ENCODE results near the gene STARD13.

STARD13 gene

GRCh38 chr13:33219926-33220325, 65.6 kb downstream of the STARD13 start:
- DNase-seq: no peak

GRCh38 chr13:33218426-33218825, 67.1 kb downstream of the STARD13 start:
- no peak for DNase-seq

DNA sequence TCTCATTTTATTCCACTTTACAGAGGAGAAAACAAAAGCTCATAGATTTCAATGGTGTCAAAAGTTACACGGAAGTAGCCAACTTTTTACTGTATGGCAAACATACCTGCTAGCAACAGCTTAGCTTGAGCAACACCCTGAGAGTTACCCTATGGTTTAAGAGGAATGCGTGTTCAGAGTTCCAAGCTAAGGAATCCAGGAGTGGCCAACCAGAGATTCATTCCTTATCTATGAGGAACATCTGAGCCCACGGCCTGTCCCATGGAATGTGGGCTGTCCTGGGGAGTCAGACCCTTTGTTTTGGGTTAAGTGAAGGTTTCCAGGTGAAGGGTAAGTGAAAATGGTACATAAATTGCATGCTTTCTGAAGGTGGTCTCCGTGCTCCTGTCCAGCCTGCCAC, 67.5 kb downstream of the STARD13 start:
- no peak for DNase-seq

DNA sequence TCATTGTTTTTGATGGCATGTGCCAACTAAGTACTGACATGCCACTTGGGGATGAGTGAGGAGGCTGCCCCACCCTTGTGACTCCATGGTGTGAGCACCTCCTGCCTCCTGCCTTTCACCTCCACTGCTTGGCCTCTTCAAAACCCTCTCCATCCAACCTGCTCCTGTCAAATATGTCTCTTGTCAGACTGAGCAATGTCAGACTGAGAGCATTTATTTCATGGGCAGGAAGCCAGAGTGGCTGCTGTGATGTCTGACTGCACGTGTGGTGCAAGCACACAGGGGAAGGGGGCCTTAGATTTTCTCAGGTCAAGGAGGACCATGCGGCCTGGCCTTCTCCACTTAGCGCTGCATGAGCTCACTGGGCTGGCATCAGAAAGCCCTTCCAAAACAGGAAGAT, 68.3 kb downstream of the STARD13 start:
- no peak for DNase-seq

GRCh38 chr13:33213797-33214196, 71.8 kb downstream of the STARD13 start:
- DNase-seq: no peak

GRCh38 chr13:33213024-33213768, 72.4 kb downstream of the STARD13 start:
- no peak for DNase-seq

DNA sequence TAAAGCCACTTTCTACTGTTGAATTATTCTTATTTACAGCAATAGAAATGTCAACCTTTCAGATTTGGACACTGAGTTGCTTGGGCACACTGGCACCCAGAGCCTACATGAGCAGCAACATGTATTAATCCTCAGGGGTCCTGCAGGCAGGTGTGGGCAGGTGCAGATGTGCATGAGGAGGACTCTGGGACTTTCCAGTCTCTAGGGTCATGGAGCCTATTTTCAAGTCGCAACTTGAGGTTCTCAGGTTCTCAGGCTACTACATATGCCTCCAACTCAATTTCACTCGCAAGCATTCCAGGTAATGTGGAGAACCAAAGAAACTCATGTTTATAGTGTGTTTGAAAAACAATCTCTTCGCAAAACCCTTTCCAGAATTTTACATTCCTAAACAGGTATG, 73.2 kb downstream of the STARD13 start:
- no peak for DNase-seq

DNA sequence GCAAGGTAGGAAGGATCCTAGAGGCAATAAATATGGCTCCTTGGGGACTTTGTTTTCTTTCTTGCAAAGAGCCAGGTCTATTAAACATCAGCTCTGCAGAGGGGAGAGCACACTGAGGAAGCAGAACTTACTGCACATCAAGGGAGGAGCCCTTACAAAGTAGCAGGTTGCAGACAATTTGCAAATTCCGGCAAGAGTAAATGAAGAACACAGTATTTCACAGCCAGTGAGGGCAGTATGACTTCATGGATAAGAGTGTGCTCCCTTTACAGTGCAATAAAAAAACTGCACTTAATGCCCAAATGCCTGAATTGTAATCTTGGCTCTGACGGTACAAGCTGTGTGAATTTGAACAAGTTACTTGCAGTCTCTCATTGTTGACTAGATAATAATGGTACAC, 75.5 kb downstream of the STARD13 start:
- DNase-seq: no peak

- DNase-seq: no peak
Measured at GRCh38 chr13:33208290-33209220, 77.0 kb downstream of the STARD13 start.

DNA sequence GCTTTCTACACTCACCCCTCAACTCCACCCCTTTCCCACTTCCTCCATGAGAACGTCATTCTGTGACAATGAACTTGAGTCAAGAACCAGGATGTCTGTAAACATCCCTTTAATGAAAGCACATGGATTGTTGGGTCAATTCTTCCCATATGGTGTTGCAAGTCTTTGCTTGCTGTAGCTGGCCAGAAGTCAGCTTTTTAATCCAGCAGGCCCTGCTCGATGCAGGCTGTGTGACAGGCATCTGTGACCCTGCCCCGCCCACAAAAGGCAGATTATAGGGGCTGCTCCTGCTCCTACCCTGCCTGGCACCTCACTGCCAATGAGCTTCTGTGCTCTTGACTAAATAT, 78.0 kb downstream of the STARD13 start:
- no peak for DNase-seq

DNA sequence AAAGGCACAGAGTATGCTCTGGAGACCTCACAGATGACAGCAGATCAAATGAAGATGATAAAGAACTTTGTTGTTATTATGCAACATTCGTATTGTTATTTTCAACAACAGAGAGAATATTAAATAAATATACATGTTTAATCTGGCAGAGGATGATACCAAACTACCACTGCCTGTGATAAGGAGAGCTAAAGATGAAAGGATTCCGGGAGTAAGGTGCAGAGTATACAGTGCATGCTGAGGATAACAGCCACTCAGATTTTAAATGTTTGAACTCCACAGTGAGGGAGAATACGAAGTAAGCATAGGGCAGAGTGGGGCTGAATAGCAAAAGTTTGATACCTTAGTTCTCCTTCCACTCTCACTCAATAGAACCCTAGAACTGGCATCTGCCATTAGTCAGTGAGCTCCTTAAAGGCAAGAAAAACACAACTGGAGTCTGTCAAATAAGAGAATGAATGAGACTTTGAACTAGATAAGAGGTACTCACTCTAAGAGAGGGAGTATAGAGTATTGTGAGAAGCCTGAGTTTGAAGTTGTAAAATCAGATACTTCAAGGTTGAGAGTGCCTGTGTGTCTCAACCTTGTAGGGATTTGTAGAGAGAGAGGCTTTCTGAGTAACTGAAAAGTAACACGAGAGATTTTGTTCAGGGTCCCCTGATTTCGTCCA, 78.5 kb downstream of the STARD13 start:
- no peak for DNase-seq

DNA sequence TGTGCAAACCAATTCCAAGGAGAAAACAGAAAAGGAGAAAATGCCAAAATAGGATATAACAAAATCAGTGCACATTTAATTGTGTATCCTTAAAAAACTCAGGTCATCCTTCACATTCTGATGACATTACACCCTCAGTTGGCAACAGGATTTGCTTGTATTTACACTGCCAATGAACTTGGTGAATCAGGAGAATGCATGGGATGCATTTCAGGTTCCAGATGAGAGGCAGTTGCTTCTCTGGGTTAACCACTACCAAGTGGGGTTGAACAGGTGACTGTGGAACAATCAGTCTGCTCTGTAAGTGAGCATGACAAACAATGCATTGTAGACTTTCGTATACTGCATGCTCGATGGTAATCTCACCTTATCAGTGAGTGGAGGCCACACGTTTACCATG, 79.1 kb downstream of the STARD13 start:
- DNase-seq: no peak

DNA sequence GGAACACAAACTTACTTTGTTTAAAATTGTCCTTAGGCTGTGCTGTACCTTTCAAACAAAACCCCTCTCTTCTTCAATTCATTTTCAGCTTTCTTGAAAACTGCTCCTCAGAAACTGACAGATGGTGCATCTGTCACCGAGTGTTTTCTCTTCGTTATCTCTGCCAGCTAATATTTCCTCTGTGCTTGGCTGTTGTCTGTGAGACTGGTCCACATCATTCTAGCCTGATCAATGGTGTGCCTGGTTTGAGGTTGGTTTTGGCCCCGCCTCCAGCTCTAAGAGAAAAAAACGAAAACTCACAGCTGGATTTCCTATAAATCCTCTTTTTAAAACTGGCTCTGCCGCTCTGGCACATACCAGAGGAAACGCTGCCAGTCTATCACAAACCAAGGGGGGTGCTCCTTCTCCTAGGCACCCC, 79.7 kb downstream of the STARD13 start:
- DNase-seq: no peak

DNA sequence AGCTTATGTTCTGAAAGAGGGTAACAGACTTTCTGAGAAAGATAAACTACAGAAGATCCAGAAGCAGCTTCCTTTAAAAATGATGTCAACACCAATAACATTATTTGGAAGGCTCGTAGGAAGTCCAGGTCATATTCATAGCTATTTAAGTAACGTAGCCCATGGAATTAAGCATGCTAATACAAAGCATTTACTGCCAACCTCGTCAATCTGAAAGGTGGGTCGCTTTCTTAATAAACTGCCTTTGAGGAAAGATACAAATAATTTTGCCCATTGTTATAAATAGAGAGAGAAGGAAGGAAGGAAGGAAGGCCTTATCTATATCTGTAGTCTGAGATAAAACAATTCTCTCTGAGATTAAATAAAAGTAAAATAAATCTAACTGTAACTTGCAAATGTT, 80.3 kb downstream of the STARD13 start:
- no peak for DNase-seq

GRCh38 chr13:33204130-33204927, 81.2 kb downstream of the STARD13 start:
- no peak for DNase-seq

DNA sequence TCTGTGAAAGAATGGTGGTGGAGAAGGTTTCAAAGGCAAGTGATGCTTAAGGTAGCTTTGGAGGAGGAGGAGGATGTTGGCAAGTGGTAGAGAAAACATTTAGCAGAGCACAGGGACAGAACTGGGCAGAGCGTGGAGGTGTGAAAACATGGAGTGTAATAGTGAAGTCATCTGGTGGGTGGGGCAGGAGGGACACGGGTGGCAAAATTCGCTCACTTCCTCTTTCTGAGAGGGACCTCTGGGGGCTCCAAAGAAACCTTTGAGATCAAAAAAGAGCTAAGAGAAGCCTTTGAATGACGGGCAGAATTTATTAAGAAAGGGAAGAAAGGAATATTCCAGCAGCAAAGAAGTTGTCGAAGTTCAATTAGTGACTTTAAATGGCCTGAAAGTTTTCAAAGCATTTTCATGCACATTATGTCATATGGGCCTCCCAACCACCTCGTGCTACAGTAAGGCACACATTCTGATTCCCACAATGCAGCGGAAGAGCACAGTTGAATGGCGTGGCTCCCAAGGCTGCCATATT, 82.8 kb downstream of the STARD13 start:
- DNase-seq: no peak

- no peak for DNase-seq
Measured at GRCh38 chr13:33201659-33202058, 83.9 kb downstream of the STARD13 start.

DNA sequence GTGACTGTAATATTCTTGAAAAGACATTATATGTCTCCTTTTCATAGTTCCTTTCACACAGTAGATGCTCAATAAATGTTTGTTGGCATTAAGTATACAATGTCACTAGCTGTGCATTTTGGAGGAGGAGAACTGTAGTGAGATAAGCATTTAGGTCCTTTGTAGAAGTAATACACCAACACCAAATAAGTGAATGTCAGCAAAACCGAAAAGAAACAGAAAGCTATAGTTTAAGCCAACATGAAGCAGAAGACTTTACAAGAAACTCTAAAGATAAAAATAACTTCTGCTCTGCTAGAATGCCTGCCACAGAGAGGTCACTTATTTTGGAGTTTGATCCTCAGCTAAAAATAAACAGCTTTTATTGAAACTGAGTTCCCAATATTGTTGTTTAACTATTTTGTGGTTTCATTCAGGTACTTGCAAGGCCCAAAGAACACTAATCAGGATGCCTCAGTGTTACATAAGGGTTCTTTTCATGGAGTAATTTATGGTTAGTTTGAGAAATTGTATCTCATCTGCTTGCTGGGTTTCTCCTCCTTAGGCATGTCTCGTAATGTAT, 86.2 kb downstream of the STARD13 start:
- DNase-seq: no peak

DNA sequence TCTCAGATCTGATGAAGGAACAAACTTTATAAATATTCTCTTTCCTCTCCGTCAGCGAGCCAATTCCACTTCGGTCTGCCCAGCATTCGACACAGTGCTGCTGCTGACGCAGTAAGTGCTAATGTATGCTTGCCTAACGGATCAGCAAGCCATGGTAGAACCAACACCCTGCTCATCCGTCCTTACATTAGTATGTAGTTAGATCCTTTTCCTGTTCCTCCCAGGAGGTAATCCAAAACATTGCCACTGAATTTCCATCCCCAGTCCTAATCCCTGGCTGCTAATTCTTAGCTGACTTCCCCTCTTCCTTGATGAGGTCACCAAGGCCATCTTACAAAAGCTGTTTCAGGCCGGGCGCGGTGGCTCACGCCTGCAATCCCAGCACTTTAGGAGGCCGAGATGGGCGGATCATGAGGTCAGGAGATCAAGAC, 88.0 kb downstream of the STARD13 start:
- no peak for DNase-seq

GRCh38 chr13:33196767-33197166, 88.8 kb downstream of the STARD13 start:
- DNase-seq: no peak

- DNase-seq: no peak
Measured at GRCh38 chr13:33195693-33196464, 89.7 kb downstream of the STARD13 start.

All from amniotic stem cell (primary cell).